ENCODE data around the gene TAOK1. TPM values are rescaled to one million over a fixed set of nuclear protein-coding genes. Genes with fewer than 3 reads are reported as not detected.

TAOK1 gene
- total RNA-seq, 1 donor from 2014 or later = 100 TPM

- Histone ChIP-seq H3K36me3 (ENCODE audit: insufficient read depth, low read length) (no peaks in the 10 kb centered on the region), H2AFZ (ENCODE audit: low read depth, low read length) (no peak overlapping the region), H3K4me1 (ENCODE audit: insufficient read depth, low read length) (peaks cover 6% of the 10 kb centered on the region), H3K27me3 (ENCODE audit: insufficient read depth, low read length) (no peaks in the 10 kb centered on the region), H3K4me2 (ENCODE audit: low read length) (no peak overlapping the region), H3K79me2 (ENCODE audit: insufficient read depth, low read length) (no peaks in the 10 kb centered on the region), H3K9me3 (ENCODE audit: insufficient read depth, low read depth, low read length) (no peaks in the 10 kb centered on the region), H3K4me3 (ENCODE audit: insufficient read depth, low read depth, low read length) (no peak overlapping the region), H3K27ac (ENCODE audit: low read depth, low read length) (no peak overlapping the region), H4K20me1 (ENCODE audit: insufficient read depth, low read length) (no peaks in the 10 kb centered on the region), H3K9ac (ENCODE audit: low read length) (no peak overlapping the region)
- no peaks in the 10 kb centered on the region for H3K9me3 Mint-ChIP-seq (ENCODE audit: unreplicated experiment)
- no peak for FAIRE-seq
- no peaks in the 10 kb centered on the region for H3K4me1 Mint-ChIP-seq (ENCODE audit: low read depth, unreplicated experiment)
- H3K4me3 Mint-ChIP-seq (ENCODE audit: unreplicated experiment) = no peak overlapping the region
- no peak for TF ChIP-seq EZH2 (IDR thresholded peaks at IDR 0.05; ENCODE audit: insufficient read depth, low read length)
- no peak for TF ChIP-seq CTCF (IDR thresholded peaks at IDR 0.05; ENCODE audit: insufficient read depth, low read depth, low read length)
- H3K27ac Mint-ChIP-seq (ENCODE audit: unreplicated experiment) = no peak overlapping the region
- DNase-seq (ENCODE audit: low read depth) = no peak
- no peaks in the 10 kb centered on the region for H3K27me3 Mint-ChIP-seq (ENCODE audit: low read depth, unreplicated experiment)
- no peaks in the 10 kb centered on the region for H3K36me3 Mint-ChIP-seq (ENCODE audit: low read depth, unreplicated experiment)
These were observed 25.5 kb upstream of the TAOK1 start for GRCh38 chr17:29364691-29365090.

DNA sequence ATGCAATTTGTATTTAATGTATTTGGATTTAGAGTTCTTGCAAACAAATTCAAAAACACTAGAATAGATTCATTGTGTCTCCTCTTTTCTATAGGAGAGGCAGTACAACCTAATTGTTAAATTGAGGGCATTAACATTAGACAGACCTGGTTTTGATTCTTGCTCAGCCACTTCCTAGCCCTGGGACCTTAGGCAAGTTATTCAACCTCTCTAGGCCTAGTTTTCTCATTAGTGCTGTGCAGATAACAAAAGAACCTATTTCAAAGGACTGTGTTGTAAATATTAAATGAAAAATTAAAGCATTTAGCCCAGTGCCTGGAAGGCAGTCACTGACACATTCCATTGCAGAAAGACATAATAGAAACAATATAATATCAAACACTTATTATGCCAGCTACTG is 22.0 kb upstream of the TAOK1 start:
- H3K4me3 ChIP-seq (ENCODE audit: insufficient read depth, low read depth, low read length) = no peak overlapping the region
- H4K20me1 ChIP-seq (ENCODE audit: insufficient read depth, low read length) = no peaks in the 10 kb centered on the region
- H3K9ac ChIP-seq (ENCODE audit: low read length) = no peak overlapping the region
- H3K27ac Mint-ChIP-seq (ENCODE audit: unreplicated experiment) = no peak overlapping the region
- no peaks in the 10 kb centered on the region for H3K27me3 ChIP-seq (ENCODE audit: insufficient read depth, low read length)
- H3K9me3 ChIP-seq (ENCODE audit: insufficient read depth, low read depth, low read length) = no peaks in the 10 kb centered on the region
- no peaks in the 10 kb centered on the region for H3K79me2 ChIP-seq (ENCODE audit: insufficient read depth, low read length)
- H3K27me3 Mint-ChIP-seq (ENCODE audit: low read depth, unreplicated experiment) = no peaks in the 10 kb centered on the region
- H3K36me3 ChIP-seq (ENCODE audit: insufficient read depth, low read length) = no peaks in the 10 kb centered on the region
- no peak for TF ChIP-seq CTCF (IDR thresholded peaks at IDR 0.05; ENCODE audit: insufficient read depth, low read depth, low read length)
- TF ChIP-seq EZH2 (IDR thresholded peaks at IDR 0.05; ENCODE audit: insufficient read depth, low read length) = no peak
- no peaks in the 10 kb centered on the region for H3K9me3 Mint-ChIP-seq (ENCODE audit: unreplicated experiment)
- no peak overlapping the region for H3K4me2 ChIP-seq (ENCODE audit: low read length)
- DNase-seq (ENCODE audit: low read depth) = no peak
- H3K27ac ChIP-seq (ENCODE audit: low read depth, low read length) = no peak overlapping the region
- H3K4me1 ChIP-seq (ENCODE audit: insufficient read depth, low read length) = peaks cover 9% of the 10 kb centered on the region
- no peak overlapping the region for H2AFZ ChIP-seq (ENCODE audit: low read depth, low read length)
- no peak for FAIRE-seq
- H3K4me1 Mint-ChIP-seq (ENCODE audit: low read depth, unreplicated experiment) = no peaks in the 10 kb centered on the region
- no peaks in the 10 kb centered on the region for H3K36me3 Mint-ChIP-seq (ENCODE audit: low read depth, unreplicated experiment)
- H3K4me3 Mint-ChIP-seq (ENCODE audit: unreplicated experiment) = no peak overlapping the region

- Histone ChIP-seq H4K20me1 (ENCODE audit: insufficient read depth, low read length) (no peaks in the 10 kb centered on the region), H3K79me2 (ENCODE audit: insufficient read depth, low read length) (no peaks in the 10 kb centered on the region), H3K4me3 (ENCODE audit: insufficient read depth, low read depth, low read length) (no peak overlapping the region), H3K4me2 (ENCODE audit: low read length) (peak overlapping the region; percentile 88), H3K9me3 (ENCODE audit: insufficient read depth, low read depth, low read length) (no peaks in the 10 kb centered on the region), H2AFZ (ENCODE audit: low read depth, low read length) (no peak overlapping the region), H3K36me3 (ENCODE audit: insufficient read depth, low read length) (no peaks in the 10 kb centered on the region), H3K27me3 (ENCODE audit: insufficient read depth, low read length) (no peaks in the 10 kb centered on the region), H3K9ac (ENCODE audit: low read length) (no peak overlapping the region), H3K4me1 (ENCODE audit: insufficient read depth, low read length) (peaks cover 9% of the 10 kb centered on the region), H3K27ac (ENCODE audit: low read depth, low read length) (no peak overlapping the region)
- DNase-seq (ENCODE audit: low read depth) (peak; percentile 42), FAIRE-seq (no peak)
- no peaks in the 10 kb centered on the region for H3K27me3 Mint-ChIP-seq (ENCODE audit: low read depth, unreplicated experiment)
- no peaks in the 10 kb centered on the region for H3K4me1 Mint-ChIP-seq (ENCODE audit: low read depth, unreplicated experiment)
- no peak for TF ChIP-seq CTCF (IDR thresholded peaks at IDR 0.05; ENCODE audit: insufficient read depth, low read depth, low read length)
- TF ChIP-seq EZH2 (IDR thresholded peaks at IDR 0.05; ENCODE audit: insufficient read depth, low read length) = no peak
- no peak overlapping the region for H3K4me3 Mint-ChIP-seq (ENCODE audit: unreplicated experiment)
- H3K36me3 Mint-ChIP-seq (ENCODE audit: low read depth, unreplicated experiment) = no peaks in the 10 kb centered on the region
- no peaks in the 10 kb centered on the region for H3K9me3 Mint-ChIP-seq (ENCODE audit: unreplicated experiment)
- H3K27ac Mint-ChIP-seq (ENCODE audit: unreplicated experiment) = no peak overlapping the region
These were observed 21.2 kb upstream of the TAOK1 start for GRCh38 chr17:29368926-29369325.

Measured in astrocyte (in vitro differentiated cells and primary cell).